Pancreas (tissue), 10 donors: ENCODE measurements around the gene AP2M1. TPM values are rescaled to one million over a fixed set of nuclear protein-coding genes. Genes with fewer than 3 reads are reported as not detected.
"Not testable (repeated sequence)": the region's sequence is repeated elsewhere in the genome, so short reads cannot be mapped to it uniquely, and the experiment has no call there.

Source experiments
- ATAC-seq, 4 donors: fragments of 200-7000 bp; cut with Tn5 transposase; one replicate each; pipeline versions ENCODE4 v1.8.0 to v1.9.1; 2020; ENCODE audit warnings: mild to moderate bottlenecking in 4 of 4, moderate library complexity in 4 of 4
- DNase-seq, 6 donors: peaks; one replicate each; pipeline ENCODE4 v3.0.0-alpha.2; 2020
- FAIRE-seq: peaks from 2 replicates; lab custom pipeline; 2012; peaks lifted over from hg19 to GRCh38; lab: Jason Lieb, UNC
- H3K27ac ChIP-seq, 4 donors: fragments of 200-600 bp; sonication (generic); 1 replicate in 3 of 4; 2 replicates in 1 of 4; pipeline versions ENCODE4 v1.5.0 to v1.8.0; 2020
- H3K27me3 ChIP-seq, 4 donors: fragments of 200-600 bp; one replicate each; pipeline ENCODE4 v1.8.0; 2021
- H3K36me3 ChIP-seq, 3 donors: fragments of 200-600 bp; sonication (generic) in 1 of 3; one replicate each; pipeline versions ENCODE4 v1.5.0 to v1.8.0; 2020 to 2021
- H3K4me1 ChIP-seq, 3 donors: fragments of 200-600 bp; one replicate each; pipeline ENCODE4 v1.8.0; 2021
- H3K4me3 ChIP-seq, 4 donors: fragments of 200-600 bp; sonication (generic) in 2 of 4; one replicate each; pipeline versions ENCODE4 v1.5.0 to v1.8.0; 2020 to 2021
- H3K9me3 ChIP-seq, 4 donors: fragments of 200-600 bp; one replicate each; pipeline ENCODE4 v1.8.0; 2021
- whole genome bisulfite sequencing, 2 donors: extraction: QIAGEN DNeasy Blood & Tissue Kit; methylation state at CpG; one replicate each; pipeline ENCODE4 v1.1.7; 2013; 5-methylcytosine and 5-hydroxymethylcytosine counted together
- intact Hi-C, 3 donors: fragments of 100-400 bp; cut with DNase I; formaldehyde crosslinking; loops; one replicate each; pipeline versions ENCODE4 v1.11.1 to v1.14.2; 2022
- polyA plus RNA-seq, 2 donors: library from polyadenylated mRNA; stranded (reverse); fragments of 200-250 nt; gene quantifications; one replicate each; pipeline ENCODE4 v1.2.3, GENCODE V29; 2013
- total RNA-seq, 6 donors: library from RNA; stranded (reverse); fragmentation: NEBNext Ultra II Directional in 4 of 6; extraction: Animal tissue kit (Norgen Biotek cat#: 25700) in 4 of 6; gene quantifications; one replicate each; pipeline versions ENCODE4 v1.2.1 to v1.2.4, GENCODE V29; 2021 to 2023
- TF ChIP-seq, protein P1 (sequence below), 4 donors: fragments of 200-600 bp; sonication (generic) in 3 of 4; IDR thresholded peaks; one replicate each; pipeline versions ENCODE4 v1.5.0 to v1.8.0; 2021; ENCODE audit warnings: antibody characterized with exemption in 4 of 4
- donor health status: healthy with polysubstance abuse.
- donor health status: DM: no; HTN: no; CAD: no; lungs with moderate emphysema.
- donor health status: DM: no; HTN: no; CAD: no.
- donor health status: control.
- donor health status: control.
- donor health status: Bipolar disorder and iron deficiency.
- donor health status: DM: yes; HTN: yes; CAD: no.
- donor health status: DM: no; HTN: no; CAD: no.
- donor health status: DM: no; HTN: no; CAD: no.
- donor health status: DM: yes; HTN: yes; CAD: no.

AP2M1 gene
- total and polyA plus RNA-seq, 8 donors: 67.8 to 136 (median 81.8) TPM

DNA sequence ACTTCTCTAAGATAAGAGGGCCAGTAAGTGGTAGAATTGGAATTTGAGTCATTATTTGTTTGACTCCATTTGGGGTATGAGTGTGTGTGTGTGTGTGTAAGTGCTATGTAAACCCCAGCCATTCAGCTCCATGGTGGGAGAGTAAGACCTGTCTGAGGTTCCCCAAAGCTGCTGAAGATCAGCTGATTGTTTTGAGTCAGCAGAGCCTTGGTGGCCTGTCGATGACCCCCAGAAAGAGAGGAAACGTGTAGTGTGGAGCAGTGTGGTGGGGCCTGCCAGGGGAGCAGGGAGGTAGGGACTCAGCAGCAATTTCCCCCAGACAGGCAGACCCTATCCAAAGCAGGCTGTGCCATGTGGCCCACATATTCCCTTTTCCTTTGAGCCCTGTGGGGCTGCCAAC, 14.2 kb upstream of the AP2M1 start:
- peaks cover 6 to 14% (median 12%) of the 10 kb centered on the region in 3 donors for H3K36me3 ChIP-seq
- TF ChIP-seq, protein P1, sequence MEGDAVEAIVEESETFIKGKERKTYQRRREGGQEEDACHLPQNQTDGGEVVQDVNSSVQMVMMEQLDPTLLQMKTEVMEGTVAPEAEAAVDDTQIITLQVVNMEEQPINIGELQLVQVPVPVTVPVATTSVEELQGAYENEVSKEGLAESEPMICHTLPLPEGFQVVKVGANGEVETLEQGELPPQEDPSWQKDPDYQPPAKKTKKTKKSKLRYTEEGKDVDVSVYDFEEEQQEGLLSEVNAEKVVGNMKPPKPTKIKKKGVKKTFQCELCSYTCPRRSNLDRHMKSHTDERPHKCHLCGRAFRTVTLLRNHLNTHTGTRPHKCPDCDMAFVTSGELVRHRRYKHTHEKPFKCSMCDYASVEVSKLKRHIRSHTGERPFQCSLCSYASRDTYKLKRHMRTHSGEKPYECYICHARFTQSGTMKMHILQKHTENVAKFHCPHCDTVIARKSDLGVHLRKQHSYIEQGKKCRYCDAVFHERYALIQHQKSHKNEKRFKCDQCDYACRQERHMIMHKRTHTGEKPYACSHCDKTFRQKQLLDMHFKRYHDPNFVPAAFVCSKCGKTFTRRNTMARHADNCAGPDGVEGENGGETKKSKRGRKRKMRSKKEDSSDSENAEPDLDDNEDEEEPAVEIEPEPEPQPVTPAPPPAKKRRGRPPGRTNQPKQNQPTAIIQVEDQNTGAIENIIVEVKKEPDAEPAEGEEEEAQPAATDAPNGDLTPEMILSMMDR (IDR thresholded peaks at IDR 0.05): no peak
- no peak for FAIRE-seq
- peaks cover 5 to 15% (median 11%) of the 10 kb centered on the region in 3 donors for H3K4me1 ChIP-seq
- intact Hi-C loops: no loop called here
- no peak for DNase-seq
- H3K9me3 ChIP-seq: no peaks in the 10 kb centered on the region
- WGBS, 2 donors: 50 to 53% methylated on average over 2 of the region's 2 CpGs
- ATAC-seq: no peak
- no peaks in the 10 kb centered on the region for H3K27me3 ChIP-seq
- H3K27ac ChIP-seq: no peak overlapping the region
- H3K4me3 ChIP-seq: no peak overlapping the region

DNA sequence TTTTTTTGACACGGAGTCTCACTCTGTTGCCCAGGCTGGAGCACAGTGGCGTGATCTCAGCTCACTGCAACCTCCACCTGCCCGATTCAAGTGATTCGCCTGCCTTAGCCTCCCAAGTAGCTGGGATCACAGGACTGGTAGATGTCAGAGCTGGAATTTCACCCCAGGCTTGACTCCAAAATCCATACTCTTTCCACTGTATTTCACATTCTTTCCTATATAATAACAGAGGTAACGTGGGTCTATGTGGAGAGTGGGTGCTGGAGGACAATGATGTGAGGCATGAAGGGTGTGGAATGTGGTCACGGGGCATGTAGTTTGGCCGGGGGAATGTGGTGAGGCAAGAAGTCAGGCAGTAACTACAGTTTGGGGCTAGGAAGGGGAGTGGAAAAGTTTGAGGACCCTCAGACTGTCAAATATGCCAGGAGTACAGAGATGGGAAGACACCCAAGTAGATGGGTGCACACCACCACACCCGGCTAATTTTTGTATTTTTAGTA, 12.0 kb upstream of the AP2M1 start:
- WGBS, 2 donors: 64 to 77% methylated on average over 7 to 8 of the region's 8 CpGs
- H3K36me3 ChIP-seq: peaks cover 6 to 34% (median 24%) of the 10 kb centered on the region in 3 donors
- FAIRE-seq: not testable (repeated sequence)

DNA sequence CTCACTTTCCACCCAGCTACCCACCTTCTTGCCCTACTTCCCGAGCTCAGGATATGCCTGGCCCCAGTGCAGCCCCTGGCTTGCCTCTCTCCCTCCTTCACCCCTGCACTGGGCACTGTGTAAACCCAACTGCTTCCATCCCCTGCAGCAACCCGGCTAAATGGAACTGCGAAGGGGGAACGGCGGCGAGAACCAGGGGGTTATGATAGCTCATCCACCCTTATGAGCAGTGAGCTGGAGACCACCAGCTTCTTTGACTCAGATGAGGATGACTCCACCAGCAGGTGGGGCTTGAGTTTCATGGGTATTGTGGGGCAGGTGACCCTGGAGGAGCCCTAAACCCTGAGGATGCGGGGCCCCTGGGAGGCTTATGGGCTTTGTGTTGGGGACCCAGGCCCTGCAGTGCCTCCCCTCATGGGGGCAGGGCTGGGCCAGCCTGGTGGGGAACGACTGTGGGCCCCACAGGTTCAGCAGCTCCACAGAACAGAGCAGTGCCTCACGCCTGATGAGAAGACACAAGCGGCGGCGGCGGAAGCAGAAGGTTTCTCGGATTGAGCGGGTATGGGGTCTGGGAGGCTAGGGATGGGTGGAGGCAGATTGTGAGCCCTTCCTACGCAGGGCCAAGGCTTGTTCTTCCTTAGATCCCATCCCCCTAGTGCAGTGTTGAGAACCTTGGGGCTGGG, 9.9 kb upstream of the AP2M1 start:
- H3K4me1 ChIP-seq: peaks cover 0 to 4% (median 0%) of the 10 kb centered on the region in 3 donors
- 91 to 92% methylated on average over 16 of the region's 16 CpGs for WGBS, 2 donors
- H3K27me3 ChIP-seq: no peaks in the 10 kb centered on the region
- TF ChIP-seq, protein P1 (IDR thresholded peaks at IDR 0.05): no peak
- ATAC-seq (no peak), DNase-seq (no peak), FAIRE-seq (no peak)
- H3K36me3 ChIP-seq: peaks cover 6 to 42% (median 33%) of the 10 kb centered on the region in 3 donors
- no peak overlapping the region for H3K4me3 ChIP-seq
- H3K9me3 ChIP-seq: no peaks in the 10 kb centered on the region
- intact Hi-C loops: no loop called here
- H3K27ac ChIP-seq: no peak overlapping the region

More for the DNA sequence above, 12.0 kb upstream of the AP2M1 start:
- H3K4me1 ChIP-seq, H3K27me3 ChIP-seq, DNase-seq, H3K9me3 ChIP-seq, H3K4me3 ChIP-seq, intact Hi-C loops, H3K27ac ChIP-seq, ATAC-seq: not testable (repeated sequence)

DNA sequence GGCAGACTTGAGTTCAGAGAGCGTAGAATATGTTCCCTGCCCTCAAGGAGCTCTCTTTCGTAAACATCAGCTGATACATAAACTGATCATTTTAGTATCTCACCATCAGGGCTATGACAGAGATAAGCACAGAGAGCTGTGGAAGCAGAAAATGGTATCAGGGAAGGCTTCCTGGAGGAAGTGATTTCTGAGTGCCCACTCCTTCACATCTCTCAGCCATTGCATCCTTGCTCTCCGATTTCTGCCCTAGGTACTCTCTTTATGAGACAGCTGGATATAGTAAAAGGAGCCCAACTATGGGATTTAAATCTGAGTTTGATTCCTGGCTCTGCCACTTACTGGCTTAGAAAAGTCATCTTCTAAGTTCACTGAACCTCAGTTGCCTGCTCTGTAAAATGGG, 9.1 kb upstream of the AP2M1 start:
- TF ChIP-seq, protein P1 (IDR thresholded peaks at IDR 0.05): no peak
- no peak for DNase-seq
- Histone ChIP-seq H3K27ac (no peak overlapping the region), H3K4me3 (no peak overlapping the region), H3K27me3 (no peaks in the 10 kb centered on the region), H3K4me1 (peaks cover 0 to 1% (median 0%) of the 10 kb centered on the region in 3 donors), H3K9me3 (no peaks in the 10 kb centered on the region), H3K36me3 (peaks cover 6 to 42% (median 33%) of the 10 kb centered on the region in 3 donors)
- ATAC-seq: no peak
- no peak for FAIRE-seq
- WGBS, 2 donors: 97 to 99% methylated on average over 3 of the region's 3 CpGs
- intact Hi-C loops: no loop called here

DNA sequence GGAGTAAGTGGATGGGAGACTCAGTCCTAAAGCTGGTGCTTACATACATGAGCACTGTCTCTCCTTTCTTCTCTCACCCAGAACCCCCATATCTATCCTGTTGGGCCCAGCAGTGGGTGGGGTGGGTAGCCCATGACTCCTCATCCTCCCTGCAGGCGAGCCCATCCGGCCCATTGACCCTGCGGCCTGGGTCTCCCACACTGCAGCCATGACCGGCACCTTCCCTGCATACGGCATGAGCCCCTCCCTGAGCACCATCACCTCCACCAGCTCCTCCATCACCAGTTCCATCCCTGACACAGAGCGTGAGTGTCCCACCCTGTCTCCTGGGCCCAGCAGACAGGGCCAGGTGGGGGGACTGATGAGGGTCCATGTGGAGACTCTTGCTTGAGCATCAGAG, 8.0 kb upstream of the AP2M1 start:
- no peaks in the 10 kb centered on the region for H3K27me3 ChIP-seq
- FAIRE-seq (no peak), DNase-seq (no peak), ATAC-seq (no peak)
- peaks cover 6 to 50% (median 33%) of the 10 kb centered on the region in 3 donors for H3K36me3 ChIP-seq
- TF ChIP-seq, protein P1 (IDR thresholded peaks at IDR 0.05): no peak
- no peaks in the 10 kb centered on the region for H3K9me3 ChIP-seq
- H3K4me1 ChIP-seq: no peaks in the 10 kb centered on the region
- intact Hi-C loops: no loop called here
- H3K27ac ChIP-seq: no peak overlapping the region
- 93 to 99% methylated on average over 6 of the region's 6 CpGs for WGBS, 2 donors
- H3K4me3 ChIP-seq: no peak overlapping the region
